Heart right ventricle (tissue), 16 donors: ENCODE results near the gene CSAD. TPM values are rescaled to one million over a fixed set of nuclear protein-coding genes. Genes with fewer than 3 reads are reported as not detected.

Source experiments
- ATAC-seq, 8 donors: fragments of 200-7000 bp; cut with Tn5 transposase; one replicate each; pipeline ENCODE4 v1.9.1; 2020; ENCODE audit warnings: mild to moderate bottlenecking in 8 of 8, moderate library complexity in 8 of 8, moderate number of reproducible peaks in 1 of 8
- DNase-seq, 2 donors: peaks; one replicate each; pipeline ENCODE4 v3.0.0-alpha.2; 2020
- H3K27ac ChIP-seq, 10 donors: fragments of 200-600 bp; sonication (generic) in 2 of 10; one replicate each; pipeline versions ENCODE4 v1.5.0 to v1.8.0; 2020 to 2022; ENCODE audit warnings: mild to moderate bottlenecking in 3 of 10
- H3K27me3 ChIP-seq, 7 donors: fragments of 200-600 bp; one replicate each; pipeline ENCODE4 v1.8.0; 2021 to 2022; ENCODE audit warnings: mild to moderate bottlenecking in 2 of 7
- H3K36me3 ChIP-seq, 9 donors: fragments of 200-600 bp; sonication (generic) in 1 of 9; one replicate each; pipeline versions ENCODE4 v1.5.0 to v1.8.0; 2020 to 2022; ENCODE audit warnings: mild to moderate bottlenecking in 2 of 9
- H3K4me1 ChIP-seq, 9 donors: fragments of 200-600 bp; sonication (generic) in 1 of 9; one replicate each; pipeline versions ENCODE4 v1.5.0 to v1.8.0; 2020 to 2022; ENCODE audit warnings: mild to moderate bottlenecking in 4 of 9
- H3K4me3 ChIP-seq, 10 donors: fragments of 200-600 bp; sonication (generic) in 2 of 10; one replicate each; pipeline versions ENCODE4 v1.5.0 to v1.8.0; 2020 to 2022; ENCODE audit warnings: mild to moderate bottlenecking in 7 of 10, moderate library complexity in 2 of 10
- H3K9me3 ChIP-seq, 11 donors: fragments of 200-600 bp in 10 of 11; sonication (generic) in 2 of 11; one replicate each; pipeline versions ENCODE4 v1.5.0 to v1.8.0; 2013 to 2022; ENCODE audit warnings: mild to moderate bottlenecking in 2 of 11, control low read depth in 1 of 11, moderate library complexity in 1 of 11
- WGBS, 2 donors: extraction: QIAGEN DNeasy Blood & Tissue Kit; methylation state at CpG; one replicate each; pipeline ENCODE4 v1.1.7; 2013; ENCODE audit warnings: inconsistent platforms in 1 of 2; 5-methylcytosine and 5-hydroxymethylcytosine counted together
- intact Hi-C, 10 donors: fragments of 100-400 bp; cut with DNase I; formaldehyde crosslinking; loops; one replicate each; pipeline versions ENCODE4 v1.11.1 to v1.14.2; 2022
- polyA plus RNA-seq, 2 donors: library from polyadenylated mRNA; stranded (reverse); fragments of 200-250 nt; gene quantifications; one replicate each; pipeline ENCODE4 v1.2.3, GENCODE V29; 2013
- total RNA-seq, 10 donors: library from RNA; stranded (reverse); fragmentation: NEBNext Ultra II Directional in 3 of 10; extraction: Animal tissue kit (Norgen Biotek cat#: 25700) in 3 of 10; gene quantifications; one replicate each; pipeline versions ENCODE4 v1.2.1 to v1.2.4, GENCODE V29; 2021 to 2023
- TF ChIP-seq, protein P1 (sequence below), 9 donors: fragments of 200-600 bp; sonication (generic) in 2 of 9; IDR thresholded peaks; one replicate each; pipeline versions ENCODE4 v1.5.0 to v1.8.0; 2021 to 2022; ENCODE audit warnings: antibody characterized with exemption in 9 of 9, mild to moderate bottlenecking in 5 of 9, moderate library complexity in 1 of 9
- donor health status: Arrhythmogenic right ventricular cardiomyopathy.
- donor health status: ischemic (EF 13 %, LVEDD 7.1; RV severe dilation, severe dysfunction).
- donor health status: healthy with polysubstance abuse.
- donor health status: DM: no; HTN: yes; CAD: no.
- donor health status: DM: no; HTN: no; CAD: no.
- donor health status: ischemic (EF 25% LVEDD 6.9; RV normal size, moderate dysfunction).
- donor health status: ischemic (EF 25% LVEDD 5.7; RV mildly dilated, moderate dysfunction).
- donor health status: healthy.
- donor health status: DM: yes; HTN: yes; CAD: no.
- donor health status: Ischemic cardiomyopathy.
- donor health status: ischemic (EF 35%, LVEDD 5.7; RV mildly dilated, moderate dysfunction).
- donor health status: nonischemic (EF 11% LVEDD 7.7; RV severe dilation, severe dysfunction).
- donor health status: DM: yes; HTN: yes; CAD: no.
- donor health status: PGD.
- donor health status: ischemic (EF 29% LVEDD 5.4; RV normal size, mild dysfunction).
- donor health status: nonischemic (EF 23%, LVEDD 6.1; RV moderate dilation, normal function).

CSAD gene
- total and polyA plus RNA-seq, 12 donors = 8.0 to 76.4 (median 9.5) TPM

DNA sequence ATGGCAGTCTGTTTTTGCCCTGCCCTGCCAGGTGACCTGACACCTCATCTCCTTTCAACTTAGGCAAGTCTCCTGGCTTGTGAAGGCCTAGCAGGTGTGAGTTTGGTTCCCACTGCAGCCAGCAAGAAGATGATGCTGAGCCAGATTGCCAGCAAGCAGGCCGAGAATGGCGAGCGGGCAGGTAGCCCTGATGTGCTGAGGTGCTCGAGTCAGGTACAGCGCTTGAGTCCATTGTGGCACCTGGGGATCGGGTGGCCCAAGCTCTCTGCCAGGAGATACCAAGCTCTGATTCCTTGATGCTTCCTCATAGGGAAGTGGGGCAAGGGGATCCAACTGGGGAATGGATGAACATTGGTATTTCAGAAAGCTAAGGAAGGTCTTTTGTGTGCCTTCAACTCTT lies 4.1 kb upstream of the CSAD start:
- Histone ChIP-seq H3K36me3 (peaks cover 0 to 80% (median 56%) of the 10 kb centered on the region in 9 donors), H3K4me3 (no peak overlapping the region), H3K27me3 (no peaks in the 10 kb centered on the region), H3K9me3 (no peaks in the 10 kb centered on the region), H3K27ac (no peak overlapping the region), H3K4me1 (peaks cover 18 to 48% (median 37%) of the 10 kb centered on the region in 9 donors)
- intact Hi-C loops = no loop called here
- TF ChIP-seq, protein P1, sequence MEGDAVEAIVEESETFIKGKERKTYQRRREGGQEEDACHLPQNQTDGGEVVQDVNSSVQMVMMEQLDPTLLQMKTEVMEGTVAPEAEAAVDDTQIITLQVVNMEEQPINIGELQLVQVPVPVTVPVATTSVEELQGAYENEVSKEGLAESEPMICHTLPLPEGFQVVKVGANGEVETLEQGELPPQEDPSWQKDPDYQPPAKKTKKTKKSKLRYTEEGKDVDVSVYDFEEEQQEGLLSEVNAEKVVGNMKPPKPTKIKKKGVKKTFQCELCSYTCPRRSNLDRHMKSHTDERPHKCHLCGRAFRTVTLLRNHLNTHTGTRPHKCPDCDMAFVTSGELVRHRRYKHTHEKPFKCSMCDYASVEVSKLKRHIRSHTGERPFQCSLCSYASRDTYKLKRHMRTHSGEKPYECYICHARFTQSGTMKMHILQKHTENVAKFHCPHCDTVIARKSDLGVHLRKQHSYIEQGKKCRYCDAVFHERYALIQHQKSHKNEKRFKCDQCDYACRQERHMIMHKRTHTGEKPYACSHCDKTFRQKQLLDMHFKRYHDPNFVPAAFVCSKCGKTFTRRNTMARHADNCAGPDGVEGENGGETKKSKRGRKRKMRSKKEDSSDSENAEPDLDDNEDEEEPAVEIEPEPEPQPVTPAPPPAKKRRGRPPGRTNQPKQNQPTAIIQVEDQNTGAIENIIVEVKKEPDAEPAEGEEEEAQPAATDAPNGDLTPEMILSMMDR (IDR thresholded peaks at IDR 0.05) = no peak
- no peak for DNase-seq
- WGBS, 2 donors = 94% methylated on average over 6 of the region's 6 CpGs
- no peak for ATAC-seq

DNA sequence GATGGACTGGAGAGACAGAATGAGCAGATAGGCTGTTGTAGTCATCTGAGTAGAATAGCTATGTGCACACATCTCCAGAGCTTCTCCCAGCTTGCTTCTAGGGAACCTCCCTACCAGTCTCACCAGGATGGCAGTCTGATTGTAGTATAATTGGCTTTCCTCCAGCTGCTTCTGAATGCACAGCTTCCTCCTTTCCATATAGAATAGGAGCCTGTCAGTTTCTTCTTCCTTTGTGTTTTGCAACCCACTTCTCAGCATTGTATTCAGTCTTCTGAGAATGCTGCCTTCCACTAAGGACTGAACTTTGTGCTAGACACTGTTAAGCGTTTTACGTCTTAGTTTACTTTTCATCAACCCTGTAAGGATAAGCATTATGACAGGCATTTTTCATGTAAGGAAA lies 2.2 kb upstream of the CSAD start:
- Histone ChIP-seq H3K4me3 (peak overlapping the region in 2 of 10 donors; percentile 5 to 85), H3K27ac (peak overlapping the region in 1 of 10 donors; percentile 14), H3K36me3 (peaks cover 0 to 63% (median 46%) of the 10 kb centered on the region in 9 donors)

DNA sequence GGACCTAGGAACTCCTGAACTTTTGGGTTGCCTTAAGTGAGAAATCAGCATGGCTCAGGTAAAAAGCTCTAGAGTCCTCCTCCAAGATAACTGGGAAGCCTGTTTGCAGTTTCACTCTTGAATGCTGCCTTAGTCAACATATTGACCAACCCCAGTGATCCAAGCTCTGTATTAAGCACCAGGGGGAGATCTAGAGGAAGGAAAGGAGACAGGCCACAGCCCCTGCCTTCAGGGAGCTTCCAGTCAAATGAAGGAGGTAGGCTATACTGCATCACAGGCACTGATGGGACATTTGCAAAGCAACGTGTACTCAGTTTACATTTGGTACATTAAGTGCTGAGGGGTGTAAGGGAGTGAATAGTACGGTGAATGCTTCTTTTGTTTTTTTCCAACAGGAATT lies 1.2 kb upstream of the CSAD start:
- ATAC-seq (no peak), DNase-seq (no peak)
- peak overlapping the region in 3 of 10 donors; percentile 90 to 97 (median 94) for H3K27ac ChIP-seq
- intact Hi-C loops = no loop called here
- peak overlapping the region in 7 of 10 donors; percentile 58 to 88 (median 80) for H3K4me3 ChIP-seq
- no peaks in the 10 kb centered on the region for H3K27me3 ChIP-seq
- 67 to 81% methylated on average over 2 of the region's 2 CpGs for WGBS, 2 donors
- H3K4me1 ChIP-seq = peaks cover 18 to 52% (median 45%) of the 10 kb centered on the region in 9 donors
- TF ChIP-seq, protein P1 (IDR thresholded peaks at IDR 0.05) = no peak
- peaks cover 0 to 53% (median 37%) of the 10 kb centered on the region in 9 donors for H3K36me3 ChIP-seq
- no peaks in the 10 kb centered on the region for H3K9me3 ChIP-seq

More for the DNA sequence above, 2.2 kb upstream of the CSAD start:
- Histone ChIP-seq H3K9me3 (no peaks in the 10 kb centered on the region), H3K27me3 (no peaks in the 10 kb centered on the region), H3K4me1 (peaks cover 18 to 52% (median 45%) of the 10 kb centered on the region in 9 donors)
- intact Hi-C loops = no loop called here
- DNase-seq (no peak), ATAC-seq (no peak)
- 56 to 58% methylated on average over 2 of the region's 2 CpGs for WGBS, 2 donors
- TF ChIP-seq, protein P1 (IDR thresholded peaks at IDR 0.05) = no peak

DNA sequence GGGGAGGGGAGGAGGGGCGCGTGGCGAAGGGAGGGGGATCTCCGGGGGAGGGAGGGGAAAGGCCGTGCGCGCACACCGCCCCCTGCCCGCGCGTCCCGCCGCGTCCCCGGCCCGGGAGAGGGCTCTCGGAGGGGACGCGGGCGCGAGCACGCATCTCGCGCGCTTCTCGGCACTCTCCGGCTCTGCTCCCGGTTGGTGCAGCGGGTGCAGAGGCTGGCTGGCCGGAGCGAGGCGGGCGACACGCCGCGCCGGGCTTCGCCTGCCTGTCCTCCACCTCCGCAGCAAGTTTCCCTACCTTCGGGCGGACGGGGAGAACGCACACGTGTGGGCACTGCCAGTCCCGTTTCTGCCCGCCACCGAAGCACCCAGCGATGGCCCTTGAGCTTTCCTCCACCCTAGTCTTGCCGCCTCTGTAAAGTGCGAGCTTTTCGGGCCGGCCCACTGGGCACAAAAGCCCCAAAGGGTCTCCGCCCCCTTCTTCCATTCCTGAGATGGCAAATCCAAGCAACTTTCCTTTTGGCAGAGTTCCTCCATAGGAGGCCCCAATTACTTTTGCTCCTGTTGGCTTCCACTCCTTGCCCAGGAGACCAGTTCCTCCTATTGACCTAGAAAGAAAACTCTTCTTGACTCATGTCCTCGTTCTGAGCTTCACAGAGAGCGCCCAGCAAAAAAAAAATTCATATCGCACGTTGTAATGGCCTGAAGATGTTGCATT lies 363 bp upstream of the CSAD start:
- intact Hi-C loops = no loop called here
- Histone ChIP-seq H3K36me3 (peaks cover 0 to 44% (median 28%) of the 10 kb centered on the region in 9 donors), H3K9me3 (no peaks in the 10 kb centered on the region), H3K4me3 (peak overlapping the region; percentile 43 to 88 (median 78)), H3K27ac (peak overlapping the region; percentile 84 to 97 (median 94)), H3K27me3 (no peaks in the 10 kb centered on the region), H3K4me1 (peaks cover 18 to 52% (median 45%) of the 10 kb centered on the region in 9 donors)
- ATAC-seq (peak; percentile 73 to 92 (median 78)), DNase-seq (peak; percentile 75 to 83)
- TF ChIP-seq, protein P1 (IDR thresholded peaks at IDR 0.05) = peak in 3 of 9 donors; percentile 20 to 37 (median 34)
- WGBS, 2 donors = 1 to 2% methylated on average over 40 to 56 of the region's 57 CpGs
